HepG2 (cell line): Measurements from ENCODE around the gene FOSL2.

Experiments
- AKAP8 ChIP-seq: sonication (generic); formaldehyde crosslinking; IDR thresholded peaks from 2 replicates; pipeline ENCODE4 v1.5.1; 2020; ENCODE audit warnings: mild to moderate bottlenecking, missing genetic modification reagents
- MEIS2 ChIP-seq: sonication (generic); formaldehyde crosslinking; IDR thresholded peaks from 2 replicates; pipeline ENCODE4 v1.9.0; 2021; ENCODE audit warnings: mild to moderate bottlenecking, missing genetic modification reagents
- PHF8 ChIP-seq: sonication (generic); formaldehyde crosslinking; IDR thresholded peaks from 2 replicates; pipeline ENCODE4 v1.5.0; 2020; ENCODE audit warnings: missing genetic modification reagents
- RAD21 ChIP-seq: fragments of 450-650 bp; formaldehyde crosslinking; IDR thresholded peaks from 2 replicates; pipeline ENCODE4 v1.5.0; 2020; ENCODE audit warnings: mild to moderate bottlenecking
- ZBTB8A ChIP-seq: sonication (generic); formaldehyde crosslinking; IDR thresholded peaks from 2 replicates; pipeline ENCODE4 v1.4.0; 2020; ENCODE audit warnings: mild to moderate bottlenecking, low read depth, missing genetic modification reagents, borderline replicate concordance
- TF ChIP-seq, protein P1 (sequence below): sonication (generic); formaldehyde crosslinking; IDR thresholded peaks from 2 replicates; pipeline ENCODE4 v1.5.0; 2020; ENCODE audit warnings: mild to moderate bottlenecking, missing genetic modification reagents, moderate library complexity
- TF ChIP-seq, protein P2 (sequence below), 2 experiments: sonication (generic) in 1 of 2; formaldehyde crosslinking in 1 of 2; IDR thresholded peaks; 2 replicates each; pipeline versions ENCODE4 v1.5.1 to v1.6.1; 2011 to 2020; ENCODE audit warnings: borderline replicate concordance in 1 of 2, low read depth in 1 of 2, low read length in 1 of 2, mild to moderate bottlenecking in 1 of 2, missing genetic modification reagents in 1 of 2, moderate library complexity in 1 of 2

DNA sequence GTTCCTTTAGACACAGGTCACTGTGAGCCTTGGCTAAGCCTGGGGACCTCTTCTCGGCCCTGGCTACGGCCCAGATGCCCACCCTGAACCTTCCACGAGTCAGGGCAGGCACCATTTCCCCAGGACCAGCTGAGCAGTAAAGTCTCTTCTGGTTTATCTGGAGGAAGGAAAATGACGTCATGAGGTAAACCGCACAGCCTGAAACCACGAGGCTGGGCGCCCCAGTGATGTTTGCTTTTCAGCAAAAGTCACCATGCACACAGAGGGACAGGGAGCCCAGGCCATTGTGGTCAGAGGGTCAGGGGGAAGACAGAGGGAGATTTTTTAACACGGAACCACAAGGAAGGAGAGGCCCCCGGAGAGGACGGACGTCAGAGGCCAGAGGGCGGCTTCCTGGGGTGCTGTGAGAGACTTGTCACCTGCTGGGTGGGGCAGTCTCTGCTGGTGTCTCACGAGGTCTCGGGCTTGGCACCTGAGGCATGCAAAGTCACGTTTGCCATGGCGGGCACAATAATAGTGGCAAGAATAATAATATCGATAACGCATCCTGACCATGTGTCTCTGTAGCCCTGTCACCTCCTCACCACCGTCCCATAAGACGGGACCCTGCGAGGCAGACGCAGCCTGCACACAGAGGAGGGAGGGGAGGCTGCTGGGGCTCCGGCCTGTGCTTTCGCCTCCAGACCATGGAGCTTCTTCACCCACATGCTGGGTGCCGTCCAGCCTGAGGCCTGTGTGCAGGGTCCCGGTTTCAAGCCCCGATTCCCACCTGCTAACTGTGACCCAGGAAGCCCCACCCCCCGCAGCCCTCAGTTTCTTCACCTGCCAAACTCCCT, 33.2 kb upstream of the FOSL2 start:
- TF ChIP-seq PHF8 (CRISPR knock-in tag) = no peak
- TF ChIP-seq AKAP8 = no peak
- TF ChIP-seq, protein P1, sequence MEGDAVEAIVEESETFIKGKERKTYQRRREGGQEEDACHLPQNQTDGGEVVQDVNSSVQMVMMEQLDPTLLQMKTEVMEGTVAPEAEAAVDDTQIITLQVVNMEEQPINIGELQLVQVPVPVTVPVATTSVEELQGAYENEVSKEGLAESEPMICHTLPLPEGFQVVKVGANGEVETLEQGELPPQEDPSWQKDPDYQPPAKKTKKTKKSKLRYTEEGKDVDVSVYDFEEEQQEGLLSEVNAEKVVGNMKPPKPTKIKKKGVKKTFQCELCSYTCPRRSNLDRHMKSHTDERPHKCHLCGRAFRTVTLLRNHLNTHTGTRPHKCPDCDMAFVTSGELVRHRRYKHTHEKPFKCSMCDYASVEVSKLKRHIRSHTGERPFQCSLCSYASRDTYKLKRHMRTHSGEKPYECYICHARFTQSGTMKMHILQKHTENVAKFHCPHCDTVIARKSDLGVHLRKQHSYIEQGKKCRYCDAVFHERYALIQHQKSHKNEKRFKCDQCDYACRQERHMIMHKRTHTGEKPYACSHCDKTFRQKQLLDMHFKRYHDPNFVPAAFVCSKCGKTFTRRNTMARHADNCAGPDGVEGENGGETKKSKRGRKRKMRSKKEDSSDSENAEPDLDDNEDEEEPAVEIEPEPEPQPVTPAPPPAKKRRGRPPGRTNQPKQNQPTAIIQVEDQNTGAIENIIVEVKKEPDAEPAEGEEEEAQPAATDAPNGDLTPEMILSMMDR (CRISPR knock-in tag) = no peak
- TF ChIP-seq RAD21 (CRISPR knock-in tag) = no peak
- TF ChIP-seq MEIS2 = no peak
- no peak for TF ChIP-seq ZBTB8A
- TF ChIP-seq, protein P2, sequence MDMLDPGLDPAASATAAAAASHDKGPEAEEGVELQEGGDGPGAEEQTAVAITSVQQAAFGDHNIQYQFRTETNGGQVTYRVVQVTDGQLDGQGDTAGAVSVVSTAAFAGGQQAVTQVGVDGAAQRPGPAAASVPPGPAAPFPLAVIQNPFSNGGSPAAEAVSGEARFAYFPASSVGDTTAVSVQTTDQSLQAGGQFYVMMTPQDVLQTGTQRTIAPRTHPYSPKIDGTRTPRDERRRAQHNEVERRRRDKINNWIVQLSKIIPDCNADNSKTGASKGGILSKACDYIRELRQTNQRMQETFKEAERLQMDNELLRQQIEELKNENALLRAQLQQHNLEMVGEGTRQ (IDR thresholded peaks at IDR 0.05; ENCODE audit: low read depth, low read length) = no peak
- TF ChIP-seq, protein P2 (CRISPR knock-in tag; IDR thresholded peaks at IDR 0.05; ENCODE audit: borderline replicate concordance) = no peak
